ENCODE measurements around the gene SMC4. TPM values are rescaled to one million over a fixed set of nuclear protein-coding genes. Genes with fewer than 3 reads are reported as not detected.

Gene SMC4
- total and polyA plus RNA-seq, 2 of the 8 experiments (the other 6 are each of a cell fraction or from before 2014, with no cell fraction given) = 26.6 to 118 TPM

DNA sequence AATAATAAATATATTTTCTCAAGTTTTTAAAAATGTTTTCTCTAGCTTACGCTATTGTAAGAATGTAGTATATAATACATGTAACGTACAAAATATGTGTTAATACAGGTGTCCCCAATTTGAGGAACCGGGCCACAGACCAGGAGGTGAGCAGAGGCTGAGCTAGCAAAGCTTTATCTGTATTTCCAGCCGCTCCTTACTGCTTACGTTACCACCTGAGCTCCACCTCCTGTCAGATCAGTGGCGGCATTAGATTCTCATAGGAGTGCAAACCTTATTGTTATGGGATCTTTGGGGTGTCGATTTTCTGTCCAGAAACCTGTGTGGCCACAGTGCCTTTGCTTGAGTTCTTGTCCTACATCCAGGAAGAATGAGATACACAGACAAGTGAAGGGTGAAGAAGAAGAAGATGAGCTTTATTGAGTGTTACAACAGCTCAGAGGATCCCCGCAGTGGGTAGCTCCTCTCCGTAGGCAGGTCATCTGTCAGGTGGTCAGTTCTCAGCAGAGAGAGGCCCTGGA lies 60.1 kb downstream of the SMC4 start:
- no peak overlapping the region for H2AFZ ChIP-seq (ENCODE audit: low read length)
- peaks cover 0 to 5% of the 10 kb centered on the region in 2 experiments; a peak in 1 of 4 replicates for H3K9me3 ChIP-seq (ENCODE audit: insufficient read depth in 2 of 2, low read depth in 1 of 2, low read length in 1 of 2)
- ChIA-PET POLR2A (ENCODE audit: partially characterized antibody) (interaction anchor here (4.3 kb wide), 1 partner anchor 10 kb away, joined by 29 read pairs; the partner anchor contains the start of gene TRIM59), CTCF (ENCODE audit: partially characterized antibody) (interaction anchor here (0.9 to 1.5 kb wide), 3 partner anchors 8 to 27 kb away, joined by 3 read pairs; no protein-coding TSS in a partner anchor)
- peaks cover 0 to 4% (median 0%) of the 10 kb centered on the region in 4 experiments; a peak in 1 of 7 replicates for H3K4me1 ChIP-seq (replicated peaks in 1 of 4; ENCODE audit: control insufficient read depth in 3 of 4, insufficient read depth in 4 of 4, low read length in 3 of 4)
- DNase-seq (ENCODE audit: low read depth in 1 of 2, low spot score in 2 of 2) (no peak), FAIRE-seq (no peak)
- H3K14ac ChIP-seq (ENCODE audit: insufficient read length) = no peak overlapping the region
- no peak overlapping the region for H4K8ac ChIP-seq (ENCODE audit: extremely low read depth, insufficient read depth, low read length)
- no peak overlapping the region for H2BK5ac ChIP-seq (ENCODE audit: low read depth, low read length)
- no peak overlapping the region for H2BK15ac ChIP-seq (ENCODE audit: low read length)
- H4K5ac ChIP-seq (ENCODE audit: insufficient read length, low read depth, low read length) = no peak overlapping the region
- H3K23me2 ChIP-seq (ENCODE audit: low read depth, low read length) = no peaks in the 10 kb centered on the region
- H3K56ac ChIP-seq (replicated peaks; ENCODE audit: insufficient read length, low read depth, low read length) = no peak overlapping the region
- no peaks in the 10 kb centered on the region; a peak in 1 of 7 replicates for H3K27me3 ChIP-seq (replicated peaks in 1 of 4; ENCODE audit: control insufficient read depth in 3 of 4, extremely low read depth in 1 of 4, insufficient read depth in 3 of 4, low read length in 3 of 4)
- H3K9ac ChIP-seq (replicated peaks in 1 of 4; ENCODE audit: extremely low read depth in 1 of 4, low read depth in 3 of 4, low read length in 3 of 4) = no peak overlapping the region
- H2AK5ac ChIP-seq (ENCODE audit: low read depth, low read length) = no peak overlapping the region
- no peaks in the 10 kb centered on the region for H3K36me3 ChIP-seq (ENCODE audit: control insufficient read depth in 2 of 4, insufficient read depth in 4 of 4, low read length in 3 of 4)
- H4K91ac ChIP-seq (replicated peaks; ENCODE audit: insufficient read length, low read length) = no peak overlapping the region
- H3K4me3 ChIP-seq (ENCODE audit: extremely low read depth in 1 of 4, insufficient read depth in 2 of 4, low read depth in 3 of 4, low read length in 4 of 4) = no peak overlapping the region
- H3K27ac ChIP-seq (ENCODE audit: low read depth, low read length) = no peak overlapping the region
- no peak overlapping the region for H3K18ac ChIP-seq (ENCODE audit: extremely low read depth, low read length)
- no peaks in the 10 kb centered on the region for H3K79me1 ChIP-seq (ENCODE audit: low read depth, low read length)
- no peak overlapping the region for H3K4me2 ChIP-seq (ENCODE audit: insufficient read depth in 1 of 2, low read depth in 2 of 2, low read length in 2 of 2)
- H4K20me1 ChIP-seq (replicated peaks in 1 of 2; ENCODE audit: control insufficient read depth in 1 of 2, insufficient read depth in 2 of 2, low read length in 2 of 2) = no peaks in the 10 kb centered on the region
- H3K23ac ChIP-seq (ENCODE audit: insufficient read length) = no peak overlapping the region
- no peak overlapping the region for H2BK12ac ChIP-seq (ENCODE audit: low read depth, low read length)
- H2BK120ac ChIP-seq (replicated peaks; ENCODE audit: low read depth, low read length) = no peak overlapping the region
- no peaks in the 10 kb centered on the region for H3K79me2 ChIP-seq (ENCODE audit: control insufficient read depth in 1 of 2, insufficient read depth in 2 of 2, low read length in 2 of 2)
- no peak overlapping the region for H3K4ac ChIP-seq (replicated peaks; ENCODE audit: insufficient read length, low read depth, low read length)
- no peak overlapping the region for H2BK20ac ChIP-seq (ENCODE audit: low read length)
- WGBS, 2 experiments (ENCODE audit: extremely low coverage in 1 of 2, insufficient coverage in 1 of 2, insufficient read length in 1 of 2, insufficient replicate concordance in 2 of 2, low coverage in 1 of 2, low lambda C conversion rate in 2 of 2, missing lambda C conversion rate in 1 of 2) = 85% methylated on average over 9 of the region's 9 CpGs; no CpG with 5 or more reads in 1 of the 2 experiments
- TF ChIP-seq BCL11A (IDR thresholded peaks at IDR 0.05; ENCODE audit: low read depth in 2 of 2, low read length in 2 of 2) (no peak), BACH1 (IDR thresholded peaks at IDR 0.05; ENCODE audit: low read length) (no peak), RXRA (IDR thresholded peaks at IDR 0.05; ENCODE audit: insufficient read depth, low read depth, low read length) (no peak), ASH2L (IDR thresholded peaks at IDR 0.05; ENCODE audit: low read length) (no peak), GABPA (IDR thresholded peaks at IDR 0.05; ENCODE audit: borderline replicate concordance, insufficient read depth, low read length) (no peak), SP4 (IDR thresholded peaks at IDR 0.05; ENCODE audit: low read length) (no peak), HDAC6 (IDR thresholded peaks at IDR 0.05; ENCODE audit: low read depth, low read length) (no peak), KDM5A (IDR thresholded peaks at IDR 0.05; ENCODE audit: low read length) (no peak), KDM1A (IDR thresholded peaks at IDR 0.05; ENCODE audit: borderline replicate concordance, low read length) (no peak), PHF8 (conservative IDR thresholded peaks at IDR 0.05; ENCODE audit: low read depth, low read length) (no peak), TEAD4 (IDR thresholded peaks at IDR 0.05; ENCODE audit: low read depth, low read length) (no peak), YY1 (IDR thresholded peaks at IDR 0.05; ENCODE audit: low read depth, low read length) (no peak), NANOG (IDR thresholded peaks at IDR 0.05; ENCODE audit: insufficient read depth, low read depth, low read length, poor library complexity, severe bottlenecking) (no peak), SP2 (IDR thresholded peaks at IDR 0.05; ENCODE audit: low read length) (no peak), CEBPB (IDR thresholded peaks at IDR 0.05; ENCODE audit: low read depth, low read length) (no peak)
